Occipital lobe (tissue), 2 donors: ENCODE results near the gene CTBP2. TPM values are rescaled to one million over a fixed set of nuclear protein-coding genes. Genes with fewer than 3 reads are reported as not detected.
"Not testable (repeated sequence)": the region's sequence is repeated elsewhere in the genome, so short reads cannot be mapped to it uniquely, and the experiment has no call there.

Experiments used
- DNase-seq: peaks from one replicate; lab custom pipeline; 2025; lab: John Stamatoyannopoulos, UW
- total RNA-seq: library from RNA; depleted of rRNA; stranded (reverse); fragments of >200 nt; gene quantifications from one replicate; pipeline ENCODE4 v1.2.3, GENCODE V29; 2014

CTBP2 gene
- total RNA-seq, 1 donor from 2014 or later = 52.9 TPM

- no peak for DNase-seq
Measured at GRCh38 chr10:125186431-125187170, 26.2 kb upstream of the CTBP2 start.

GRCh38 chr10:125179107-125179506 lies 18.7 kb upstream of the CTBP2 start:
- not testable (repeated sequence) for DNase-seq

- DNase-seq = no peak
Measured at GRCh38 chr10:125177641-125178640, 17.6 kb upstream of the CTBP2 start.

GRCh38 chr10:125175807-125176206 lies 15.4 kb upstream of the CTBP2 start:
- no peak for DNase-seq

- DNase-seq = no peak
Measured at GRCh38 chr10:125174360-125174759, 14.0 kb upstream of the CTBP2 start.

GRCh38 chr10:125172694-125173093 lies 12.3 kb upstream of the CTBP2 start:
- DNase-seq = no peak

GRCh38 chr10:125171402-125172306 lies 11.3 kb upstream of the CTBP2 start:
- DNase-seq = no peak

- no peak for DNase-seq
Measured at GRCh38 chr10:125169915-125170314, 9.6 kb upstream of the CTBP2 start.

- DNase-seq = no peak
Measured at GRCh38 chr10:125169279-125169678, 8.9 kb upstream of the CTBP2 start.

GRCh38 chr10:125166658-125167057 lies 6.3 kb upstream of the CTBP2 start:
- DNase-seq = no peak

GRCh38 chr10:125165584-125166573 lies 5.5 kb upstream of the CTBP2 start:
- no peak for DNase-seq

- DNase-seq = no peak
Measured at GRCh38 chr10:125164421-125164820, 4.1 kb upstream of the CTBP2 start.

GRCh38 chr10:125163803-125164202 lies 3.4 kb upstream of the CTBP2 start:
- DNase-seq = no peak

GRCh38 chr10:125163312-125163711 lies 2.9 kb upstream of the CTBP2 start:
- not testable (repeated sequence) for DNase-seq

GRCh38 chr10:125162120-125162931 lies 2.0 kb upstream of the CTBP2 start:
- DNase-seq = no peak

GRCh38 chr10:125161707-125162119 lies 1.4 kb upstream of the CTBP2 start:
- no peak for DNase-seq

- DNase-seq = peak; percentile 28
Measured at GRCh38 chr10:125160856-125161706, 718 bp upstream of the CTBP2 start.

- no peak for DNase-seq
Measured at GRCh38 chr10:125159486-125159931, 854 bp downstream of the CTBP2 start.
